Duodenal mucosa (tissue), 2 donors: Measurements from ENCODE around the gene JAZF1.
A peak's percentile ranks its signal among the peaks of the same experiment; 100 is the strongest.

ENCODE experiments used
- H3K27ac ChIP-seq: one replicate; pipeline ENCODE4 v1.7.0; 2013; ENCODE audit warnings: low read depth, low read length
- H3K27me3 ChIP-seq, 2 donors: one replicate each; pipeline ENCODE4 v1.7.0; 2013; ENCODE audit warnings: low read length in 2 of 2, control low read depth in 1 of 2; ENCODE audit not compliant: insufficient read depth in 2 of 2, control insufficient read depth in 1 of 2
- H3K36me3 ChIP-seq, 2 donors: one replicate each; pipeline ENCODE4 v1.7.0; 2013; ENCODE audit warnings: low read length in 2 of 2, control low read depth in 1 of 2; ENCODE audit not compliant: insufficient read depth in 2 of 2, control insufficient read depth in 1 of 2
- H3K4me1 ChIP-seq, 2 donors: one replicate each; pipeline ENCODE4 v1.7.0; 2013; ENCODE audit warnings: low read length in 2 of 2, control low read depth in 1 of 2; ENCODE audit not compliant: insufficient read depth in 2 of 2, control insufficient read depth in 1 of 2
- H3K4me3 ChIP-seq, 2 donors: one replicate each; pipeline ENCODE4 v1.7.0; 2013; ENCODE audit warnings: low read length in 2 of 2, low read depth in 1 of 2
- H3K9ac ChIP-seq, 2 donors: one replicate each; pipeline ENCODE4 v1.7.0; 2013; ENCODE audit warnings: low read length in 2 of 2, low read depth in 1 of 2
- H3K9me3 ChIP-seq, 2 donors: one replicate each; pipeline ENCODE4 v1.7.0; 2013; ENCODE audit warnings: low read length in 2 of 2, control low read depth in 1 of 2; ENCODE audit not compliant: control insufficient read depth in 1 of 2

The JAZF1 gene

DNA sequence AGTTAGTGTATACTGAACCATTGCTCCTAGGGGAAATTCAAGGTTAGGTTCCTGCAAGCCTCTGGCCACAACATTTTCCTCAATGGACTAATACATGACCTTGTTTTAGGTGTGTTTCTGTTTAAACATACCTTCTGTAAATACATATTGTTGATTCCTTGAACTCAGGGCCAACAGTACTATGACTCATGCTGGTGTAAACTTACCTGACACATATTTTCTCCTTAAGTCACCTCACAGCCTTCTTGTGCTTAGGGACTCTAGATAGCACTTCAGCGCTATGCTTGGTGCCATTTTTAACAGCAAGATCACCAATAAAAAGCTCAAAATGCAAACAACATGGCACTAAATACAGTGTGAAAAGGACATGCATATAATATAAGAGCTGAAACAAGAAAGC lies 264.2 kb downstream of the JAZF1 start:
- Histone ChIP-seq H3K9me3 (no peaks in the 10 kb centered on the region), H3K4me3 (no peak overlapping the region), H3K27me3 (no peaks in the 10 kb centered on the region), H3K36me3 (no peaks in the 10 kb centered on the region), H3K4me1 (no peaks in the 10 kb centered on the region), H3K27ac (no peak overlapping the region), H3K9ac (no peak overlapping the region)

DNA sequence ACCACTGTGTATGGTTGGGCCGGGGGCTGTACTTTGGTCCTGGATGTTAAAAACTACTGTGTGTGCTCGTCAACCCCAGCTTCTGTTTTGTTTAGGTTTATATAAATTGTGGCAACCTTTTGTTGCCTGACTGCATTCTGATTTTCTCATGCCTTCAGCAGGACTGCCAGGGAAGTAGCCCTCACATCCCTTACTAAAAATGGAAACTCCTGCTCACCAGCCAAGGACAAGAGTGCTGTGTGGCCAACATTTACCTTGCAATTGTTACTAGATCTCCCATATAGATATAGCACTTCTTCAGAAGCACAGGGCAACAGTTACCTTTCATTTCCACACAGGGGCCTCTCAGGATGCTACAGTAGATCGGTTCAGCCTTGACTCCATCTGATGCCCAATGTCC lies 266.2 kb downstream of the JAZF1 start:
- H3K4me3 ChIP-seq: no peak overlapping the region
- H3K9ac ChIP-seq: no peak overlapping the region
- H3K36me3 ChIP-seq: no peaks in the 10 kb centered on the region
- no peak overlapping the region for H3K27ac ChIP-seq
- no peaks in the 10 kb centered on the region for H3K9me3 ChIP-seq
- H3K27me3 ChIP-seq: no peaks in the 10 kb centered on the region
- H3K4me1 ChIP-seq: no peaks in the 10 kb centered on the region

DNA sequence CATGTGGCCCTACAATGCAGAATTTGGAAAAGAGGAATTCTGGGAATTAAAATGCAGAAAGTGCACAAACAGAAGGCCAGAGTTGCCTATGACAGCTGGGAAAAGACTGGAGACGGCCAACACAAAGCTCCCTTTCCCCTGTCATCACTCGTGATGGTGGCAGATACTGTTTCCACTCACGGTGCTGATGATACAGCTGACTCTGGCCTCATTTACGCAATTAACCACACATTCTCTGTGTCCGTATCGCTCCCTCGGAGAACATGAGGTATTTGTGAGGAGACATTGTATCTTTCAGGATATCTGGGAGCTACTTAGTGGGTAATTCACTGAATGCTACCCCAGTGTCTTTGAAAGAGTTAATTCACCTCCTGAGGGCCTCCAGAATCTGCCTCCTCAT lies 267.8 kb downstream of the JAZF1 start:
- H3K36me3 ChIP-seq: no peaks in the 10 kb centered on the region
- no peak overlapping the region for H3K9ac ChIP-seq
- no peaks in the 10 kb centered on the region for H3K27me3 ChIP-seq
- H3K9me3 ChIP-seq: no peaks in the 10 kb centered on the region
- no peak overlapping the region for H3K4me3 ChIP-seq
- no peak overlapping the region for H3K27ac ChIP-seq
- H3K4me1 ChIP-seq: no peaks in the 10 kb centered on the region

DNA sequence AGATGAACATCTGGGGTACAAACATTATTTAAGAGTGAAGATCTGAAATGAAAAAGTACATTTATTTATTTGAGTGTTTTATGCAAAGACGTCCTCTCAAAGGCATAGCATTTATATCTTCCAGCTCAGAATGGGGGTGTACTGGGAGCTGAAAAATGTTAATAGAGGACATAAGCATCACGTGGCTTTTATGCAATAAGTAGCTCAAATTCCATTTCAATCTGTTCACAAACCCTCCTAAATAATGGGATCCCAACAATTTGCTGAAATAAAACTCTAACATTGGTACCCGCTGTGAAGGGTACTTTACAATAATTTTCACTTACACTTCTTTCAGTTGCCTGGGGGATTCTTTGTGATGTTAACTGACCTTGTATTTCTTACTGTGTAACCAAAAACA lies 268.7 kb downstream of the JAZF1 start:
- Histone ChIP-seq H3K9me3 (no peaks in the 10 kb centered on the region), H3K27me3 (no peaks in the 10 kb centered on the region), H3K27ac (no peak overlapping the region), H3K4me1 (no peaks in the 10 kb centered on the region), H3K36me3 (no peaks in the 10 kb centered on the region), H3K9ac (no peak overlapping the region), H3K4me3 (no peak overlapping the region)

DNA sequence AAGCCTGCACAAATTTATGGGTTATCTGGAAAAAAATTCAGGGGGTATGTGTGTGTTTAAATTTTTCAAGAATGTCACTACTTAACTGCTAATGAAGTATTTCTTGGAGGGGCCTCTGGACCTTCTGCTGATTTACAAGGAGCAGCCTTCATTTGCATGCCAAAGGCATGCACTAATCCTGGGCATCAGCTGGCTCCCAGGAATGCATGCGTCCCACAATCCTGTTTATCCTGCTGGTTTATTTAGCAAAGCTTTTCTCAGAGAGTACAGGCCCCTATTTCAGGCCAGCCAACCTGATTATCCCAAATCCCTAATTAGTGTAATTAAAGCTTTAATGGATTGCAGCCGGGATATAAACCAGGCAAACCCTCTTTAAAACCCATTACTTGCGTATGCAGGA lies 270.3 kb downstream of the JAZF1 start:
- H3K27ac ChIP-seq: no peak overlapping the region
- H3K27me3 ChIP-seq: no peaks in the 10 kb centered on the region
- no peaks in the 10 kb centered on the region for H3K36me3 ChIP-seq
- no peak overlapping the region for H3K9ac ChIP-seq
- no peaks in the 10 kb centered on the region for H3K9me3 ChIP-seq
- no peak overlapping the region for H3K4me3 ChIP-seq
- H3K4me1 ChIP-seq: no peaks in the 10 kb centered on the region

DNA sequence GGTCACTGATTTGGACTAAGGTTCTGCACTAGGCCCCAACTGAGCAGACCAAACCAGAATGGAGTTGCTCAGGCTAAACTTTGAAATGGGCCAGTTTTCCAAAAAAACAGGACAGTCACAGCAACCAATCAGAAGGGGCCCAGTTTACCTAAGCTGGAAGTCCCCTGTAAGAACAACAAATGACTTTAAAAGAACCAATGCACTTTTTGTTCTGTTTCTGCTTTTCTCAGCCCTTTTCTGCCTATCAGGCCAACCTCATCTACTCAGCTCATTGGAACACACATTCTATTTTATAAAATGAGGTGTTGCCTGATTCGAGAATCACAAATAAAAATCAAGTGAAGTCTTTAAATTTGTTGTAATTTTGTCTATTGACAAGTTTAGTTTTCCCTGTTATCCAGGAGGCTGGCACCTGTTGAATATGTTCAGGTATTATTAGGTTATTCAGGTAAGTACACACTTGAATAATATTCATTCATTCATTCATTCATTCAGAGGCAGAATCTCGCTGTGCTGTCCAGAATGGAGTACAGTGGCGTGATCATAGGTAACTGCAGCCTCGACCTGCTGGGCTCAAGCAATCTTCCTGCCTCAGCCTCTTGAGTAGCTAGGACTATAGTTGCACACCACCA lies 271.9 kb downstream of the JAZF1 start:
- no peak overlapping the region for H3K27ac ChIP-seq
- no peaks in the 10 kb centered on the region for H3K9me3 ChIP-seq
- no peaks in the 10 kb centered on the region for H3K4me1 ChIP-seq
- no peak overlapping the region for H3K4me3 ChIP-seq
- no peaks in the 10 kb centered on the region for H3K27me3 ChIP-seq
- H3K36me3 ChIP-seq: no peaks in the 10 kb centered on the region
- H3K9ac ChIP-seq: no peak overlapping the region

DNA sequence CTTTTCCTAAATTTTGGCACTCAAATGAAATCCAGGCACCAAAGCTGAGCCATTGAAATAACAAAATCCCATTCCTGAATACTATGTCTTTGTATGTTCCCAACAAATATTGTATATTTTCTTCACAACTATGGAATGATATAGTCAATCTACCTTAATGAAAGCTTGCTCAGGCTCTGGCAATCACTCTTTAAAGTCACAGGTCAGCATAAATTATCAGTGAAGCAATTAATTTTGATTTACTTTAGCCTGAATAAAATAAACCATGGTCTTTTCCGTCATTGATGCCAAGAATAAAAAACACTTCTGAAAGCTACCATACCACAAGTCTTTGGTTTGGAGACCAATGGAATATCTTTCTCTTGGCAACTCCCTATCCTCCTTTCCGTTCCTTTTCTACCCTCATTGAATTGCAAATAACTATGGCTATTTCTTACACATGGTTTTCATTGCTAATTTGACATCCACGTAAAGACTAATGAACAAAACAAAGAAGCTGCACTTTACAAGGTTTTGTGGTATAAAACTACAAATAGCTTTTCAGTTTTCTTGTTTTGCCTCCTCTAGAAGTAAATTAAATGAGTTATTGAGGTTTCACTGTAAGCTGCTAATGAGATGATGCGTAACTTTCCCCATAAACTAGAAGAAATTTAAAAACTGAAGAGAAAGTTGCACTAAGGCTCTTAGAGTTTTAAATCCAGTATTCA lies 274.1 kb downstream of the JAZF1 start:
- Histone ChIP-seq H3K9ac (no peak overlapping the region), H3K36me3 (no peaks in the 10 kb centered on the region), H3K4me3 (no peak overlapping the region), H3K27me3 (no peaks in the 10 kb centered on the region), H3K9me3 (no peaks in the 10 kb centered on the region), H3K4me1 (peaks cover 2 to 4% of the 10 kb centered on the region in 2 donors), H3K27ac (no peak overlapping the region)

DNA sequence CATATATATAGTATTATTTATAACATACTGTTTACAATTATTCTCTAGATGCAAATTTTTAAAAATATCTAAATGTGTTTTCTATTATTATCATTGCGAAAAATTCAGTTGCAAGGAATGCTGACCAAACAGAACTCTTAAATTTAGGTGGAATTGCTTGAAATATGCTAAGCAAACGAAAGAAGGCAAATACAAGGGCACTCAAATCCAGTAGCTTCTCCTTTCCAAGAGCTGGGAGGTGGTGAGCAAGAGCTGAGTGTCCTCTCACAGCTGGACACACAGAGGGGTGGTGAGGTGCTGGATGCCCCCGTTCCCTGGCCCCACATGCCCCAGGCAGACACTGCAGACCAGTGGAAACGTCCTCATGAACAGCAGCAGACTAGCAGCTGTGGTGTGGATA lies 274.6 kb downstream of the JAZF1 start:
- Histone ChIP-seq H3K9me3 (no peaks in the 10 kb centered on the region), H3K4me3 (no peak overlapping the region), H3K27ac (no peak overlapping the region), H3K9ac (no peak overlapping the region), H3K27me3 (no peaks in the 10 kb centered on the region), H3K4me1 (peaks cover 7 to 9% of the 10 kb centered on the region in 2 donors), H3K36me3 (no peaks in the 10 kb centered on the region)

DNA sequence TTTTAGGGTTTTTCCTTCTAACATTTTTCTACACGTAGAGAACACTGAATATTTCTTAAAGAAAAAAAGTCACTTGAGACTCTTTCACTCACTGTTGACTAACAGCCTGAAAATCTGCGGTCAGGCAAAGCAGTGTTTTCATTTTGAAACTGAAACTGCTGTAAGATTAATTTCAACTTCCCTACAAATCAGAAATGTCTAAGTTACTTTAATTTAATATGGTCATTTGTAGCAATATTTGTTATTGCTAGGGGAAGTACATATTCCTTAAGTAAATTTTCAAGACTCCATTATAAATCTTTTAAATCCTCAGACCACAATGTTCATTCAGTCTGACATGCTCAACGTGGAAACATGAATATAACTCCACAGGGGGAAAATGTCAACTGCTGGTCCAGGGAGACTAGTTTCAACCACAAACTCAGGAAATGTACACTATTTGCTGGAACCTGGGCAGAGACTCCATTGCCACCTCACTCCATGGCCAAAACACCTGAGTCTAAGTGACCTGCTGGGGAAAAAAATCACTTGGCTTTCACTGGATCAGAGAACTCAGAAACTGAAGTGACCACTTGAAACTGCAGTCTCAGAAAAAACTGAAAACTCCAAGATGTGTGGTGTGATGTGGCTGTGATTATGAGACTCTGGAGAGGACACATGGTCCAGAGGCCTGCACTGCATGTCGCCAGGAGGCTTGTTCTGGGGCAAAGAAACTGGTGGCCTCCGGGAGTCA lies 279.4 kb downstream of the JAZF1 start:
- Histone ChIP-seq H3K4me3 (peak overlapping the region in 1 of 2 donors; percentile 50), H3K4me1 (peaks cover 22 to 27% of the 10 kb centered on the region in 2 donors), H3K36me3 (no peaks in the 10 kb centered on the region), H3K27me3 (no peaks in the 10 kb centered on the region), H3K9me3 (no peaks in the 10 kb centered on the region), H3K9ac (peak overlapping the region; percentile 13 to 31), H3K27ac (peak overlapping the region; percentile 3)

DNA sequence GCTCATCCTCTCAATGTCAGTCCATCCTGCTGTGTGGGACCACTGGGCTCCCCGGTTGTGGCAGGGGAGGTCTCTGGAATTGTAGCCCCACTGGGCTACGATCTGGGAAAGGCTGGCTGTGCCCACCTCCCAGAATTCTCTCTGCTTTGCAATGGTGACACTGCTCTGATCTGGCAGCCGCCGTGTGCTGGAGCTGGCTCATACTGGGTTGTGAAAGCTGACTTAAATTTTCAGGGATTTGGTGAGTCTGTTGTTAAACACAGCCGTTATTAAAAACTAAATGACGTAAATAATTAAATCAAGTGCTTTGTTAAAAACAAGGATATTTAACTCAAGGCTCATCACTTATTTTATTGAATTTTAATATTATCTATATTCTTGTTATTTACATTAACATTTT lies 280.6 kb downstream of the JAZF1 start:
- H3K4me1 ChIP-seq: peaks cover 27 to 37% of the 10 kb centered on the region in 2 donors
- no peak overlapping the region for H3K4me3 ChIP-seq
- H3K9ac ChIP-seq: no peak overlapping the region
- H3K9me3 ChIP-seq: no peaks in the 10 kb centered on the region
- no peaks in the 10 kb centered on the region for H3K27me3 ChIP-seq
- H3K27ac ChIP-seq: no peak overlapping the region
- H3K36me3 ChIP-seq: no peaks in the 10 kb centered on the region
